Measurements from ENCODE around the gene TIMM22.

Gene TIMM22

GRCh38 chr17:1002771-1003555 is 6.0 kb downstream of the TIMM22 start:
- no peak for DNase-seq

GRCh38 chr17:1003633-1003971 is 6.7 kb downstream of the TIMM22 start:
- no peak for DNase-seq

GRCh38 chr17:1003972-1004768 is 7.2 kb downstream of the TIMM22 start:
- DNase-seq, result no peak

GRCh38 chr17:1004769-1005295 is 7.9 kb downstream of the TIMM22 start:
- no peak for DNase-seq

GRCh38 chr17:1005361-1005946 is 8.5 kb downstream of the TIMM22 start:
- DNase-seq, result no peak

- DNase-seq, result no peak
Measured at GRCh38 chr17:1006054-1006453, 9.1 kb downstream of the TIMM22 start.

GRCh38 chr17:1007310-1008007 is 10.5 kb downstream of the TIMM22 start:
- DNase-seq, result no peak

GRCh38 chr17:1008008-1008761 is 11.3 kb downstream of the TIMM22 start:
- DNase-seq, result no peak

- DNase-seq, result no peak
Measured at GRCh38 chr17:1009229-1010085, 12.5 kb downstream of the TIMM22 start.

GRCh38 chr17:1010086-1010450 is 13.1 kb downstream of the TIMM22 start:
- no peak for DNase-seq

- DNase-seq, result no peak
Measured at GRCh38 chr17:1010586-1010985, 13.7 kb downstream of the TIMM22 start.

- DNase-seq, result no peak
Measured at GRCh38 chr17:1011138-1011537, 14.2 kb downstream of the TIMM22 start.

- DNase-seq, result no peak
Measured at GRCh38 chr17:1011760-1012735, 15.1 kb downstream of the TIMM22 start.

- DNase-seq, result no peak
Measured at GRCh38 chr17:1012823-1013728, 16.1 kb downstream of the TIMM22 start.

GRCh38 chr17:1013729-1014090 is 16.8 kb downstream of the TIMM22 start:
- no peak for DNase-seq

GRCh38 chr17:1018547-1018946 is 21.6 kb downstream of the TIMM22 start:
- DNase-seq, result no peak

GRCh38 chr17:1019451-1019850 is 22.5 kb downstream of the TIMM22 start:
- DNase-seq, result no peak

GRCh38 chr17:1021147-1021546 is 24.2 kb downstream of the TIMM22 start:
- DNase-seq, result no peak

All from GOT3 (cell line).